SK-N-MC (cell line): ENCODE measurements around the gene ABRAXAS1.
"Not testable (repeated sequence)": the region's sequence is repeated elsewhere in the genome, so short reads cannot be mapped to it uniquely, and the experiment has no call there.

ENCODE experiments used
- DNase-seq: peaks from one replicate; pipeline ENCODE4 v3.0.0-alpha.2; 2011; ENCODE audit warnings: low read depth, low spot score
- H3K27ac ChIP-seq: fragments of 200-600 bp; sonication (generic); 2 replicates; pipeline ENCODE4 v1.5.1; 2016; ENCODE audit warnings: mixed run types
- H3K36me3 ChIP-seq: fragments of 200-600 bp; sonication (generic); 2 replicates; pipeline ENCODE4 v1.6.1; 2017; ENCODE audit warnings: antibody characterized with exemption, low read length, mixed read lengths; ENCODE audit not compliant: insufficient read depth
- H3K4me3 ChIP-seq: fragments of 200-600 bp; sonication (generic); 2 replicates; pipeline ENCODE4 v1.5.1; 2016
- H3K9ac ChIP-seq: fragments of 200-600 bp; sonication (generic); 2 replicates; pipeline ENCODE4 v1.8.0; 2017; ENCODE audit warnings: mixed run types, mixed read lengths; ENCODE audit not compliant: insufficient read length
- H3K9me3 ChIP-seq: fragments of 200-600 bp; sonication (generic); 2 replicates; pipeline ENCODE4 v1.6.1; 2017; ENCODE audit warnings: low read depth, mild to moderate bottlenecking, antibody characterized with exemption, low read length, moderate library complexity, mixed read lengths
- EZH2 ChIP-seq: fragments of 200-600 bp; sonication (generic); IDR thresholded peaks from one replicate; pipeline ENCODE4 v1.6.1; 2017; ENCODE audit warnings: antibody characterized with exemption
- FOXP2 ChIP-seq: optimal IDR thresholded peaks from 2 replicates; pipeline ENCODE3; 2011; ENCODE audit warnings: mild to moderate bottlenecking, moderate library complexity; ENCODE audit not compliant: insufficient read depth; ENCODE audit errors: extremely low read length, control extremely low read depth
- POLR2AphosphoS5 ChIP-seq: IDR thresholded peaks from 2 replicates; pipeline ENCODE4 v1.6.1; 2012; ENCODE audit warnings: mild to moderate bottlenecking, low read depth, low read length, borderline replicate concordance

Gene ABRAXAS1

GRCh38 chr4:83484500-83485461 lies at the start of gene ABRAXAS1:
Gene ABRAXAS1 (minus strand): TSS chr4:83485100. CDS start chr4:83485072, 28 bp downstream.
- H3K4me3 ChIP-seq, result peak within 1 kb of the TSS; percentile 95
- DNase-seq, result no peak
- peak; percentile 96 for TF ChIP-seq POLR2AphosphoS5
- TF ChIP-seq EZH2, result no peak
- TF ChIP-seq FOXP2, result no peak
- peak within 1 kb of the TSS; percentile 81 for H3K9ac ChIP-seq
- no peaks in the 10 kb centered on the region for H3K9me3 ChIP-seq
- H3K27ac ChIP-seq, result peak within 1 kb of the TSS; percentile 52; the same call in 1 of the 2 replicates
- peaks cover 12% of the 10 kb centered on the region; the same call in 1 of the 2 replicates for H3K36me3 ChIP-seq

GRCh38 chr4:83527671-83528070 lies 42.8 kb upstream of the ABRAXAS1 start:
- no peaks in the 10 kb centered on the region for H3K9me3 ChIP-seq
- DNase-seq, result no peak
- no peak overlapping the region for H3K9ac ChIP-seq
- H3K36me3 ChIP-seq, result no peaks in the 10 kb centered on the region
- TF ChIP-seq FOXP2 (no peak), POLR2AphosphoS5 (no peak), EZH2 (no peak)
- no peak overlapping the region for H3K27ac ChIP-seq
- no peak overlapping the region for H3K4me3 ChIP-seq

- no peak for DNase-seq
- TF ChIP-seq POLR2AphosphoS5 (no peak), EZH2 (no peak), FOXP2 (no peak)
- H3K4me3 ChIP-seq, result no peak overlapping the region
- no peak overlapping the region for H3K9ac ChIP-seq
- no peaks in the 10 kb centered on the region for H3K36me3 ChIP-seq
- no peaks in the 10 kb centered on the region for H3K9me3 ChIP-seq
- no peak overlapping the region for H3K27ac ChIP-seq
Observed at GRCh38 chr4:83522239-83522638, 37.3 kb upstream of the ABRAXAS1 start.

- no peak for TF ChIP-seq FOXP2
- no peak for TF ChIP-seq POLR2AphosphoS5
- TF ChIP-seq EZH2, result no peak
- no peak overlapping the region for H3K9ac ChIP-seq
- no peaks in the 10 kb centered on the region for H3K9me3 ChIP-seq
- DNase-seq, result no peak
- no peaks in the 10 kb centered on the region for H3K36me3 ChIP-seq
- H3K27ac ChIP-seq, result no peak overlapping the region
- H3K4me3 ChIP-seq, result no peak overlapping the region
Observed at GRCh38 chr4:83516042-83516772, 31.3 kb upstream of the ABRAXAS1 start.

- Histone ChIP-seq H3K9me3 (no peaks in the 10 kb centered on the region), H3K9ac (no peak overlapping the region), H3K4me3 (no peak overlapping the region), H3K27ac (no peak overlapping the region), H3K36me3 (no peaks in the 10 kb centered on the region)
- no peak for DNase-seq
- TF ChIP-seq POLR2AphosphoS5 (no peak), EZH2 (no peak), FOXP2 (no peak)
Observed at GRCh38 chr4:83510442-83510841, 25.5 kb upstream of the ABRAXAS1 start.

GRCh38 chr4:83509156-83509585 lies 24.3 kb upstream of the ABRAXAS1 start:
- not testable (repeated sequence) for H3K9ac ChIP-seq, DNase-seq, H3K4me3 ChIP-seq, H3K36me3 ChIP-seq, H3K9me3 ChIP-seq, H3K27ac ChIP-seq

GRCh38 chr4:83504996-83505395 lies 20.1 kb upstream of the ABRAXAS1 start:
- Histone ChIP-seq H3K36me3 (no peaks in the 10 kb centered on the region), H3K4me3 (no peak overlapping the region), H3K9me3 (no peaks in the 10 kb centered on the region), H3K9ac (no peak overlapping the region), H3K27ac (no peak overlapping the region)
- DNase-seq, result no peak
- no peak for TF ChIP-seq POLR2AphosphoS5
- no peak for TF ChIP-seq FOXP2
- TF ChIP-seq EZH2, result no peak

GRCh38 chr4:83504503-83504902 lies 19.6 kb upstream of the ABRAXAS1 start:
- H3K9me3 ChIP-seq, result no peaks in the 10 kb centered on the region
- no peak overlapping the region for H3K9ac ChIP-seq
- TF ChIP-seq POLR2AphosphoS5, result no peak
- TF ChIP-seq FOXP2, result no peak
- no peak for TF ChIP-seq EZH2
- H3K4me3 ChIP-seq, result no peak overlapping the region
- H3K36me3 ChIP-seq, result no peaks in the 10 kb centered on the region
- DNase-seq, result no peak
- no peak overlapping the region for H3K27ac ChIP-seq

- no peak for TF ChIP-seq POLR2AphosphoS5
- no peak overlapping the region for H3K9ac ChIP-seq
- DNase-seq, result no peak
- no peaks in the 10 kb centered on the region for H3K9me3 ChIP-seq
- H3K27ac ChIP-seq, result no peak overlapping the region
- no peak overlapping the region for H3K4me3 ChIP-seq
- no peaks in the 10 kb centered on the region for H3K36me3 ChIP-seq
Observed at GRCh38 chr4:83503974-83504373, 19.1 kb upstream of the ABRAXAS1 start.

- H3K27ac ChIP-seq, DNase-seq, H3K36me3 ChIP-seq, H3K9me3 ChIP-seq, H3K9ac ChIP-seq, H3K4me3 ChIP-seq: not testable (repeated sequence)
Observed at GRCh38 chr4:83501671-83502070, 16.8 kb upstream of the ABRAXAS1 start.
